Motor neuron (in vitro differentiated cells): ENCODE results near the gene SEMA4C. TPM values are rescaled to one million over a fixed set of nuclear protein-coding genes. Genes with fewer than 3 reads are reported as not detected.
"Not testable (repeated sequence)": the region's sequence is repeated elsewhere in the genome, so short reads cannot be mapped to it uniquely, and the experiment has no call there.

Source experiments
- ATAC-seq, 8 experiments: fragments of 200-7000 bp; cut with Tn5 transposase; replicated peaks in 6 of 8; 2 replicates each; pipeline ENCODE4 v1.8.0; 2021; ENCODE audit warnings: mild to moderate bottlenecking in 8 of 8, moderate library complexity in 8 of 8
- H3K27ac ChIP-seq, 2 donors: fragments of 250-450 bp; sonication (Bioruptor Pico); 2 replicates each; pipeline ENCODE4 v1.9.0; 2021; ENCODE audit warnings: antibody characterized with exemption in 2 of 2, mild to moderate bottlenecking in 2 of 2, moderate library complexity in 1 of 2
- H3K4me1 ChIP-seq, 2 donors: fragments of 250-450 bp; sonication (Bioruptor Pico); replicated peaks in 1 of 2; 2 replicates each; pipeline ENCODE4 v1.6.1; 2021; ENCODE audit warnings: antibody characterized with exemption in 2 of 2, mild to moderate bottlenecking in 2 of 2, moderate library complexity in 1 of 2
- H3K4me3 ChIP-seq, 5 donors: fragments of 250-450 bp; sonication (Bioruptor Pico); 2 replicates each; pipeline ENCODE4 v1.9.0; 2021; ENCODE audit warnings: antibody characterized with exemption in 5 of 5, mild to moderate bottlenecking in 5 of 5, moderate library complexity in 4 of 5
- WGBS, 10 experiments: fragments of 450-650 bp; shearing (Covaris generic); methylation state at CpG; one replicate each; pipeline ENCODE4 v1.0.0; 2022; 5-methylcytosine and 5-hydroxymethylcytosine counted together
- in situ Hi-C, 9 experiments: fragments of 400-800 bp; cut with MboI; loops; one replicate each; pipeline ENCODE4 v1.15.0; 2021; ENCODE audit warnings: low sequenced_read_pairs in 9 of 9, low pct_unique_long_range_greater_than_20kb in 2 of 9; ENCODE audit not compliant: unreplicated experiment in 9 of 9
- total RNA-seq, 8 experiments: library from RNA; unstranded; fragments of 300-600 nt; gene quantifications; 2 replicates each; pipeline versions ENCODE4 v1.2.3 to v1.2.4, GENCODE V29; 2022

The SEMA4C gene
- total RNA-seq, 8 experiments from 2014 or later = 11.8 to 56.4 (median 27.9) TPM

- 72 to 100% (median 94%) methylated on average over 1 to 7 of the region's 14 CpGs; no CpG with 5 or more reads in 7 of the 10 experiments for WGBS, 10 experiments
- in situ Hi-C loops = loop anchor here in 5 of 9 experiments (10.0 to 25.0 kb wide), 2 partner anchors 89 to 96 kb away; no protein-coding TSS in a partner anchor
- no peak overlapping the region for H3K27ac ChIP-seq
- peaks cover 8 to 12% of the 10 kb centered on the region in 2 donors for H3K4me1 ChIP-seq
- ATAC-seq = no peak
- H3K4me3 ChIP-seq = no peak overlapping the region
Observed at GRCh38 chr2:96866149-96866548, 3.7 kb downstream of the SEMA4C start.

GRCh38 chr2:96865654-96866053, 4.2 kb downstream of the SEMA4C start:
- H3K4me3 ChIP-seq = no peak overlapping the region
- H3K4me1 ChIP-seq = peaks cover 7% of the 10 kb centered on the region in 2 donors
- 83 to 95% (median 90%) methylated on average over 1 to 8 of the region's 16 CpGs; no CpG with 5 or more reads in 5 of the 10 experiments for WGBS, 10 experiments
- no peak overlapping the region for H3K27ac ChIP-seq
- in situ Hi-C loops = loop anchor here in 5 of 9 experiments (10.0 to 25.0 kb wide), 2 partner anchors 89 to 97 kb away; no protein-coding TSS in a partner anchor
- ATAC-seq = no peak

GRCh38 chr2:96864343-96865091, 5.4 kb downstream of the SEMA4C start:
- H3K4me3 ChIP-seq = no peak overlapping the region
- in situ Hi-C loops = loop anchor here in 5 of 9 experiments (10.0 to 25.0 kb wide), 2 partner anchors 90 to 98 kb away; no protein-coding TSS in a partner anchor
- 95 to 100% (median 100%) methylated on average over 2 to 8 of the region's 25 CpGs; no CpG with 5 or more reads in 7 of the 10 experiments for WGBS, 10 experiments
- ATAC-seq = no peak
- peaks cover 7% of the 10 kb centered on the region in 2 donors for H3K4me1 ChIP-seq
- no peak overlapping the region for H3K27ac ChIP-seq

GRCh38 chr2:96863575-96864342, 6.1 kb downstream of the SEMA4C start:
- in situ Hi-C loops = loop anchor here in 5 of 9 experiments (10.0 to 25.0 kb wide), 2 partner anchors 91 to 99 kb away; no protein-coding TSS in a partner anchor
- 83 to 100% (median 95%) methylated on average over 1 to 4 of the region's 19 CpGs; no CpG with 5 or more reads in 6 of the 10 experiments for WGBS, 10 experiments

GRCh38 chr2:96863056-96863455, 6.8 kb downstream of the SEMA4C start:
- H3K4me3 ChIP-seq, ATAC-seq, H3K27ac ChIP-seq: not testable (repeated sequence)
- in situ Hi-C loops = loop anchor here in 5 of 9 experiments (10.0 to 25.0 kb wide), 2 partner anchors 92 to 99 kb away; no protein-coding TSS in a partner anchor
- H3K4me1 ChIP-seq = peaks cover 11 to 18% of the 10 kb centered on the region in 2 donors
- WGBS, 10 experiments = 49 to 100% (median 93%) methylated on average over 1 to 4 of the region's 4 CpGs; no CpG with 5 or more reads in 4 of the 10 experiments

More at GRCh38 chr2:96863575-96864342, 6.1 kb downstream of the SEMA4C start:
- H3K4me3 ChIP-seq = no peak overlapping the region
- H3K27ac ChIP-seq = no peak overlapping the region
- H3K4me1 ChIP-seq = peaks cover 11 to 15% of the 10 kb centered on the region in 2 donors
- no peak for ATAC-seq

DNA sequence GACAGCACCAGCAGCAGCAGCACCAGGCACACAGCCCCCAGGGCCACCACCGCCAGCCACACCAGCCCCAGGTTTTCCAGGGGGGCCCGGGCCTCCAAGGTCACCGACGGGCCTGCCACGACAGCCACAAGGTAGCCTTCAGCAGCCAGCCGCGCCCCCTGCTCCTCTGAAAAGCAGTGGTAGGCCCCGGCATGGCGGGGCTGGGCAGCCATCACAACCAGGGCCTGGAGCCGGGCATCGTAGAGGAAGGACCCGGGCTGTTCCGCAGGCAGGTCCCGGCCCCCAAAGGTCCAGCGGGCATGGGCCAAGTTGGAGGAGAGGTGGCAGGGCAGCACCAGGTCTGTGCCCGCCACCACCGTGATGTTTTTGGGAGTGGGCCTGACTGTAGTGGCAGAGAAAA, 8.8 kb downstream of the SEMA4C start:
- Histone ChIP-seq H3K27ac (no peak overlapping the region), H3K4me3 (no peak overlapping the region), H3K4me1 (peaks cover 8 to 15% of the 10 kb centered on the region in 2 donors)
- in situ Hi-C loops = loop anchor here in 5 of 9 experiments (10.0 to 25.0 kb wide), 2 partner anchors 94 to 101 kb away; no protein-coding TSS in a partner anchor
- no peak for ATAC-seq
- WGBS, 10 experiments = 90 to 100% (median 95%) methylated on average over 1 to 4 of the region's 17 CpGs; no CpG with 5 or more reads in 7 of the 10 experiments

- Histone ChIP-seq H3K4me1 (peaks cover 8 to 15% of the 10 kb centered on the region in 2 donors), H3K4me3 (no peak overlapping the region)
- no peak for ATAC-seq
Observed at GRCh38 chr2:96860065-96861029, 9.5 kb downstream of the SEMA4C start.

DNA sequence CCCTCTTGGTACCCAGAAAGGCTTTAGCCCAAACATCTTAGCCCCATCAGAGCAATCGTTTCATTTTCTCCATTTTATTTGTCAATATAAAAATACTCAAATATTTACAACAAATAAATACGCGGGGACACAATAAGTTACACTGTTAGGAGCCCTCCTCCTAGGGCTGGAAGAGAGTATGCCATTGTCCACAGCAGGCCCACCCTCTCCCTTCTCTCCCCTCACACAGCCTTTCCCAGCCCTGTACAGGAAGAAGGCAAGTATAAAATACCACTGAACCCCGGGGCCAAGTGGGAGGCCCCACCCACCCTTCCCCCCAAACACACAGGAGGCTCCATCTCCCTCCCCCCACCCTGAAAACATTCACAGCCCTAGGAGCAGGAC, 10.2 kb downstream of the SEMA4C start:
- WGBS, 10 experiments = 0 to 100% (median 79%) methylated on average over 1 to 3 of the region's 4 CpGs; no CpG with 5 or more reads in 6 of the 10 experiments
- no peak overlapping the region for H3K27ac ChIP-seq
- no peak overlapping the region for H3K4me3 ChIP-seq
- in situ Hi-C loops = loop anchor here in 8 of 9 experiments (10.0 to 25.0 kb wide), 3 partner anchors 95 to 105 kb away; no protein-coding TSS in a partner anchor
- peaks cover 8 to 15% of the 10 kb centered on the region in 2 donors for H3K4me1 ChIP-seq
- no peak for ATAC-seq

More at GRCh38 chr2:96860065-96861029, 9.5 kb downstream of the SEMA4C start:
- H3K27ac ChIP-seq = no peak overlapping the region
- WGBS, 10 experiments = 47 to 100% (median 79%) methylated on average over 2 to 17 of the region's 38 CpGs; no CpG with 5 or more reads in 5 of the 10 experiments
- in situ Hi-C loops = loop anchor here in 5 of 9 experiments (10.0 to 25.0 kb wide), 2 partner anchors 94 to 102 kb away; no protein-coding TSS in a partner anchor

- no peak for ATAC-seq
- WGBS, 10 experiments = 45 to 100% (median 67%) methylated on average over 1 to 8 of the region's 11 CpGs; no CpG with 5 or more reads in 6 of the 10 experiments
- Histone ChIP-seq H3K4me3 (peak overlapping the region in 2 of 5 donors; percentile 59 to 92), H3K4me1 (peaks cover 8 to 15% of the 10 kb centered on the region in 2 donors), H3K27ac (peak overlapping the region in 1 of 2 donors; percentile 76)
- in situ Hi-C loops = loop anchor here in 7 of 9 experiments (10.0 to 25.0 kb wide), 3 partner anchors 96 to 106 kb away; no protein-coding TSS in a partner anchor
Observed at GRCh38 chr2:96859099-96859649, 10.7 kb downstream of the SEMA4C start.

DNA sequence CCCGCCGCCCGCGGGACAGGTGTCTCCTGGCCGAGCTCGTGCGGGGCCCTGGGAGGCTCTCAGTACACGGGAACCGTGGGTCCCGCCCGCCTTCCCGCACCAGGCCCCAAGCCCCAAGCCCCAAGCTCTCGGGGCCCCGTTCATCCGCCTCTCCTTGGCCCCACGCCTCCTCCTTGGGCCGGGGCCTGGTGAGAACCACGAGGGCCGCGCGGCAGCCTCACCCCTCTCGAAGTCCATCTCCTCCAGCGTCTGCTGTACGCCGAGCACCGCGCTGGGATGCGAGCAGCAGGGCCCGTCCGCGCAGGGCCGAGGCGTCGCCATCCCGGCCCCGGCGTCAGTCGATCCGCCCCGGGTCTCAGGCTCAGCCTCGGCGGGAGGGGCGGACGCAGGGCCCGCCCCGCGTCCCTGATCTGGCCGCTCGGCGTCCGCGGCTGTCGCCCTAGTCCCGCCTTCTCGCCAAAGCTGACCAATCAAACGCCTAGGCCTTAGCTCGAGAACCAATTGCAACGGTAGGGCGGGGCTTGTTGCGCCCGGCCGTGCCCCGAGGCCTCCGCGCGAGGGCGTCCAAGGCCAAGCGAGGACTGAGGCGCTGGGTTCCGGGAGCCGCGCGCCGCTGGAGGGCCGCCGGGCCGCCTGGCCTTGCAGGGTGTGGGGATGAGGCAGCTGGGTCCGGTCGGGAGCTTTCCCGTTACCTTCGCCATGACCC, 12.1 kb downstream of the SEMA4C start, which contains the start of gene ANKRD39:
Gene ANKRD39, minus strand, starts transcription at position 350 of the 706 bp plus-strand sequence. Its CDS starts 29 bp downstream, at position 321.
- WGBS, 10 experiments = 0 to 1% (median 0%) methylated on average over 8 to 47 of the region's 81 CpGs; no CpG with 5 or more reads in 7 of the 10 experiments
- peaks cover 8 to 15% of the 10 kb centered on the region in 2 donors for H3K4me1 ChIP-seq
- H3K4me3 ChIP-seq = peak within 1 kb of the TSS; percentile 56 to 92 (median 59)
- in situ Hi-C loops = loop anchor here in 7 of 9 experiments (10.0 to 25.0 kb wide), 3 partner anchors 97 to 107 kb away; no protein-coding TSS in a partner anchor
- ATAC-seq = peak; percentile 88 to 94 (median 90)
- peak within 1 kb of the TSS; percentile 68 to 83 for H3K27ac ChIP-seq
